Effector memory CD4-positive, alpha-beta T cell (primary cell): ENCODE results near the gene C1orf105.

Source experiments
- DNase-seq, 3 donors: peaks; one replicate each; pipeline ENCODE4 v3.0.0-alpha.2; 2020
- H3K27ac ChIP-seq: 2 replicates; pipeline ENCODE4 v1.7.0; 2013; ENCODE audit warnings: mild to moderate bottlenecking, low read length, moderate library complexity; ENCODE audit not compliant: insufficient read depth, poor library complexity, severe bottlenecking
- H3K27me3 ChIP-seq: replicated peaks from 2 replicates; pipeline ENCODE4 v1.7.0; 2013; ENCODE audit warnings: mild to moderate bottlenecking, low read length; ENCODE audit not compliant: insufficient read depth, control insufficient read depth, poor library complexity, severe bottlenecking
- H3K36me3 ChIP-seq: 2 replicates; pipeline ENCODE4 v1.7.0; 2013; ENCODE audit warnings: mild to moderate bottlenecking, low read length, moderate library complexity; ENCODE audit not compliant: control insufficient read depth, insufficient read depth
- H3K4me1 ChIP-seq: 2 replicates; pipeline ENCODE4 v1.7.0; 2013; ENCODE audit warnings: low read length, mild to moderate bottlenecking; ENCODE audit not compliant: control insufficient read depth, insufficient read depth, poor library complexity, severe bottlenecking
- H3K4me3 ChIP-seq: 2 replicates; pipeline ENCODE4 v1.7.0; 2013; ENCODE audit warnings: low read length, low read depth, mild to moderate bottlenecking; ENCODE audit not compliant: insufficient read depth, poor library complexity, severe bottlenecking
- H3K9me3 ChIP-seq: 2 replicates; pipeline ENCODE4 v1.7.0; 2013; ENCODE audit warnings: mild to moderate bottlenecking, low read length, moderate library complexity; ENCODE audit not compliant: control insufficient read depth

The C1orf105 gene

DNA sequence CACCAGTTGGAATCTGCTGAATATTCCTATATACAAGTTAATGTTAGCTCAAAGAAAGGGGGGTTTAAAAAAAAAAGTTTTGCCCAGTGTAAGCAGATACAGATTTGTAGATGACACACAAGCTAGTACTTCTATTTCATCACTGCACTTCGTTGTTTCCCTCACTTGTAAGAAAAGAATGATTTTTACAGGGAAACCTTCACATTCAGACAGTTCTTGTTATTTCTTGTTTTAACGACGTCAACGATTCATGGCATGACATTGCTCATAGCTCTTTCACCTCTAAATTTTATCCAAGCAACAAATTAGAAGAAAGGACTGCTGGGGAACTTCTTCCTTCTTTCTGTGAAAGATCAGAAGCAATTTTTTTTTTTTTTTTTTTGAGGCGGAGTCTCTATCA is 25.7 kb upstream of the C1orf105 start:
- Histone ChIP-seq H3K4me3 (peak overlapping the region; percentile 19), H3K4me1 (peaks cover 8% of the 10 kb centered on the region), H3K27ac (peak overlapping the region; percentile 56), H3K27me3 (no peaks in the 10 kb centered on the region), H3K36me3 (no peaks in the 10 kb centered on the region), H3K9me3 (no peaks in the 10 kb centered on the region)
- DNase-seq, result no peak

DNA sequence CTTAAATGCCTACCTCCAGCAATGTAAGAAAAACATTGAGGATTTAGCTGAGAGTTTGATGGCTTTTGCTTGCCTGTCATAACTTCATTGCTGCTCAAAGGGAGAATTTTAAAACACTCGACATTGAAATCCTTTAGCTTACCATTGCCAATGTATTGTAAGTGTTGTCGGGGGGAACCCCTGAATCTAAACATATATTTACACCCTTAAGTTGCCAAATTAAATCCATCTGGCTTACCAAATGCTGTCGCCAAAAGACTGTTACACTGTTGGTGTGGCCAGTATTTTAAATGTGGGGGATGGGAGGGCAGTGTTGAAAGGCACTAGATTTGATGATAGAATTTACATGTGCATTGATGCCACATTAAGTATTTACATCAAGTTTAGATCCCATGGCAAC is 24.9 kb upstream of the C1orf105 start:
- H3K36me3 ChIP-seq, result no peaks in the 10 kb centered on the region
- no peaks in the 10 kb centered on the region for H3K9me3 ChIP-seq
- peaks cover 12% of the 10 kb centered on the region for H3K4me1 ChIP-seq
- no peak overlapping the region for H3K4me3 ChIP-seq
- no peaks in the 10 kb centered on the region for H3K27me3 ChIP-seq
- H3K27ac ChIP-seq, result peak overlapping the region; percentile 28
- DNase-seq, result no peak

DNA sequence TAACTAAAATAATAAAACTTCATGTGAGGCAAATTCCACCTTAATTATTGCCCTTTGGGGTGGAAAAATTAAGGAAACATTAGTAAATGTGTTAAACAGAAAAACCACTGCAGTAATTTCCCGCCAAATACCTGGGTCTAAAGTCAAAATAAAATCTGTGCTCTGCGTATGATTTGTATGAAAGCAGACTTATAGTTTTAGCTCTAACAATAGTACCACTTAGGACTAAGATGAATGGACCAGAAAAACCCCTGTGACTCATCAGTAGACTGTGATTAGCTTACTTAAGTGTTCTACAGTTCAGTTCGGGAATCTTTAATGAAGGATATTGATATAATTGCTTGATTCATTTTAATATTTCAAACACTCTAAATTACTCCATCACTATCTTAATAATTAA is 23.3 kb upstream of the C1orf105 start:
- H3K4me3 ChIP-seq, result no peak overlapping the region
- H3K27ac ChIP-seq, result no peak overlapping the region
- no peak for DNase-seq
- H3K9me3 ChIP-seq, result no peaks in the 10 kb centered on the region
- peaks cover 12% of the 10 kb centered on the region for H3K4me1 ChIP-seq
- H3K36me3 ChIP-seq, result no peaks in the 10 kb centered on the region
- H3K27me3 ChIP-seq, result no peaks in the 10 kb centered on the region

DNA sequence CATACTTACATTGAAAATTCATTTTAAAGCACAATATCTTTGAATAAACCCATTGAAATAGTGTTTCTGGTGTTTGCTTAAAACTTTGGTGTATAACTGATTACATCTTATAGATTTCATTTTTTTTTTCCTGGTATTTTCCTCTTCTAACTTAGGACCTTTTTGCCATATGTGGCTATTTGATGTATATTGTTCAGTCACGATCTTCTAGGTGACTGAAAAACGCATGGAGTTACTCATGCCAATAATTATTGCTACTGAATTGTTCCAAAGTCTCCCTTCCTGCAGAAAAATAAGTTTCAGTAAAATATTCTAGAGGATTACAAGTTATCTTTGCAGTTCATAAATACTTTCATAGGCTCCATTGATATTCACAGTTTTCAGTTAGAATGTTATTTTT is 22.9 kb upstream of the C1orf105 start:
- no peaks in the 10 kb centered on the region for H3K27me3 ChIP-seq

DNA sequence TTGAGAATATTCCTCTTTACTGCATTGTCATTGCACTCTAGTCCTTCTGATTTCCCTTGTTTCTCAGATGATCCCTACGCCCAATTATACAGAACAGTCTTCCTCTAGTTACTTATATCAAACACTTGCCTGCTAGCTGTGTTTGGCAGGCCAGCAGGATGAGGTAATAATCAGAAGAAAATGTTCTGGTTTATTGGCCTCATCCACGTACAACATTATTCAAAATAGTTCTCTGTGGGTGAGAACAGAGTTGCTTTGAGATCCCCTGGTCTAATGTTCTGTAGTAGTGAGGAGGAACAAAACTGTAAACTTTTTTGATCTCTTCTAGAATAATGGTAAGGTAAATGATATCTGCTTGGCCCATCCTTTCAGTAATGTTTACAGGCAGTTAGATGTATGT is 22.3 kb upstream of the C1orf105 start:
- H3K27ac ChIP-seq, result no peak overlapping the region
- H3K36me3 ChIP-seq, result no peaks in the 10 kb centered on the region
- H3K9me3 ChIP-seq, result no peaks in the 10 kb centered on the region
- H3K4me3 ChIP-seq, result no peak overlapping the region
- no peaks in the 10 kb centered on the region for H3K27me3 ChIP-seq
- DNase-seq, result no peak
- H3K4me1 ChIP-seq, result peaks cover 12% of the 10 kb centered on the region

More for the DNA sequence above, 22.9 kb upstream of the C1orf105 start:
- no peaks in the 10 kb centered on the region for H3K36me3 ChIP-seq
- H3K27ac ChIP-seq, result no peak overlapping the region
- peaks cover 12% of the 10 kb centered on the region for H3K4me1 ChIP-seq
- H3K9me3 ChIP-seq, result no peaks in the 10 kb centered on the region
- no peak for DNase-seq
- no peak overlapping the region for H3K4me3 ChIP-seq

DNA sequence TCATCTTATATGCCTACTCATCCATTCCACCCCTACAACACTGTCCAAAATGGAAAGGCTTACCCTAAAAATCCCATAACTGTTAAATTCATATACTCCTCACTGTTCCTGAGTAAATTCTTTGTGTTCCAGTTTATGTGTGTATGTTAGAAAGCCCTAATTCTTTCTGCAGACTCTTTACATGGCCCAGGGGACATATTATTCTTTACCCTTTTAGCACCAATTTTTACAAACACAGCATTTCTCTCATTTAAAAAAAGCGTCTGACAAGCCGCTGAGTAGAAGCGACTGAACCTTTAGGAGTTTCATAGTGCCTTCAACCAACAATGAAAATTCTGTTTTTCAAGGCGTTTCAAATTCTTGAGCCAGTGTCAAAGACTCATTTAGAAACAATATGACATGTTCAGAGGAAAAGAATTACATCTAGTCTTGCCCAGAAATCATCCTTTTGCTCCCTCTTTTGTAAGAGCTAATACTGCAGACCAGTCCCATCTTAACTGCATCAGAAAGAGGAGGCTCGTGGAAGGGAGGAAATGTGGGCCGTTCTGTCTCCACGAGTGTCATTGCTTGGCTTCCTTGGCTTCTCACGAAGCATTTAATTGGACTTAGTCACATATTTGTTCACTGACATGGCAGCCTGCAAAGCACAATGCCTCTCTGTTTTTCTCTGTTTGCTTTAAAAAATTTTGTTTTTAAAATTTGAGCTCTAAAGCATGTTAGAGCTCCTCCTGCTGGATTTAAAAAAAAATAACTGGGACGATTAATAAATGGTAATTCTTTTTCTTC is 21.3 kb upstream of the C1orf105 start:
- H3K4me1 ChIP-seq, result peaks cover 12% of the 10 kb centered on the region
- H3K4me3 ChIP-seq, result peak overlapping the region; percentile 38
- H3K27me3 ChIP-seq, result no peaks in the 10 kb centered on the region
- H3K27ac ChIP-seq, result peak overlapping the region; percentile 22
- H3K9me3 ChIP-seq, result no peaks in the 10 kb centered on the region
- no peak for DNase-seq
- no peaks in the 10 kb centered on the region for H3K36me3 ChIP-seq

DNA sequence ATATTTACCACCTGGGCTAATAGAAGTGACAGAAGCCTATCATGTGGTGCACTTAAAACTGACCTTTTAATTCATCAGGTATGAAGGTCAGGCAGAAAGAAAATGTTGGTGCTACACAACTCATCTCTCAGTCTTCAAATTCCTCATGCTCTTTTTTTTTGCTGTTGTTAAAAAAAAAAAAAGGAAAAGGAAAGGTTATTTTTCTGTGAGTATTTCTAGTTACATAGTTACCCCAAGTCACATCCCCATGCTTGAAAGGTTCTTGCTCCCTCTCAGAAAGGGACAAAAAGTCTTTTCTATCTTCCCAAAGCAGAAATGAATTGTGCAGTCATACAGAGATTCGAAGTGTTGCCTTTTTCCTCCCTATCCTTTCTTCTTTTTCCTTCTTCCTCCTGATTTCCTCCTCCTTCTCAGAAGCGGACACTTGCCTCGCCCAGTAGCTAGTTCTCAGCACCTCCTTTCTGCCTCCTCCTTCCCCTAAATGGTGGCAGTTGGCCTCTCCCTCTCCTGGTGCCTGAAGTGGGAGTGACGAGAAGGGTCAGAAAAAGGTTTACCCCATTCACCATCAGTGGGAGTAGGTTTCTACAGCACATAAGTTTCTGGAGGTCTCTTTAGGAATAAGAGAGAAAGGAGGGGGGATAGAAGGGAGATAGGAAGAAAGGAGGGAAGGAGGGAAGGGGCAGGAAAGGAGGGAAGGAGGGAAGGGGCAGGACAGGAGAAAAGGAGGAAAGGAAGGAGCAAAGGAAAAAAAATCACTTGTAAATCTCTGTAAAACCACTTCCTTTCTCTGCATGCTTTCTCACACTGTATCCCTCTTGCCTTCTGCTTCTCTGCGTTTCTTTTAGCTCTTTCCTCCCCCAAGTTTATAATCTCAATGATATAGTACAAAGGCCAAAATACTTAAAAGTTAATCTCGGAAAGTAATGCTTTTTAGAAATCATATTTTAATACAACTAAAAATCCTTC is 20.4 kb upstream of the C1orf105 start:
- no peaks in the 10 kb centered on the region for H3K9me3 ChIP-seq
- H3K27ac ChIP-seq, result peak overlapping the region; percentile 22
- DNase-seq, result no peak
- H3K4me3 ChIP-seq, result no peak overlapping the region
- H3K4me1 ChIP-seq, result peaks cover 7% of the 10 kb centered on the region
- H3K36me3 ChIP-seq, result no peaks in the 10 kb centered on the region
- no peaks in the 10 kb centered on the region for H3K27me3 ChIP-seq

DNA sequence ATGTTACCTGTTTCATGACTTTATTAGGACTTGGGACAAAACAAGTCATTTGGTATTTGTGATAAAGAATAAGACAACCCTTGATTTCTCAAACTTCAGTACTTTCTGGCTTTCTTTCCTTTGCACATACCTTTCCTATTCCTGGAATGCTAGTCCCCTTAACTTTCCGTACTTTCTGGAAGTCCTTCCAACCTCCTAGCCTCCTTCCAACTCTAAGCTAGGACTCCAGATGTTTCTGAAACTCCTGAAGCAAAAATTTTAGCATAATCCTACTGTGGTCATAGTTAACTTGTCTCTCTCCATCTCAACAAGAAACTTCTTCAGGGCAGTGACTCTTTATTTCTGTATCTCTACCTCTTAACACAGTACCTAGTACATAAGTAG is 19.8 kb upstream of the C1orf105 start:
- Histone ChIP-seq H3K36me3 (no peaks in the 10 kb centered on the region), H3K9me3 (no peaks in the 10 kb centered on the region), H3K27me3 (no peaks in the 10 kb centered on the region), H3K4me1 (peaks cover 7% of the 10 kb centered on the region), H3K27ac (no peak overlapping the region), H3K4me3 (no peak overlapping the region)
- no peak for DNase-seq

DNA sequence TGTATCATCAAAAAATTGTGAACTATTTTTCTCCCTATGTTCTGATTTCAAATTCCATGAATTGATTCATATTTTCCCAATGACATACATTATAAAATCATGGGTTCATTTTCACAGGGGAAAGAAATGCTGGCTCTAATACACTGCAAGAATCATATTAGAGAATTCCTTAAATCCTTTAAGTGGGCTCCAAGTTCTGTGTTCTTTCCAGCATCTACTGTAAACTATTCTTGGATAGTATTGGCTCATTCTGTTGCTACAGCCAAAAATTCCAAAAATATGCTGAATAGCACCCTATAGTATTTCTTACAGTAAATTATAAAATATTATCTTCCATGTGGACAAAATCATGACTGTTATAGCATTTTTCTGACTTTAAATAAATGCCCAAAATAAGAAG is 19.0 kb upstream of the C1orf105 start:
- H3K27me3 ChIP-seq, result no peaks in the 10 kb centered on the region
- H3K9me3 ChIP-seq, result no peaks in the 10 kb centered on the region
- H3K36me3 ChIP-seq, result no peaks in the 10 kb centered on the region
- H3K27ac ChIP-seq, result no peak overlapping the region
- H3K4me3 ChIP-seq, result no peak overlapping the region
- peaks cover 7% of the 10 kb centered on the region for H3K4me1 ChIP-seq
- no peak for DNase-seq

DNA sequence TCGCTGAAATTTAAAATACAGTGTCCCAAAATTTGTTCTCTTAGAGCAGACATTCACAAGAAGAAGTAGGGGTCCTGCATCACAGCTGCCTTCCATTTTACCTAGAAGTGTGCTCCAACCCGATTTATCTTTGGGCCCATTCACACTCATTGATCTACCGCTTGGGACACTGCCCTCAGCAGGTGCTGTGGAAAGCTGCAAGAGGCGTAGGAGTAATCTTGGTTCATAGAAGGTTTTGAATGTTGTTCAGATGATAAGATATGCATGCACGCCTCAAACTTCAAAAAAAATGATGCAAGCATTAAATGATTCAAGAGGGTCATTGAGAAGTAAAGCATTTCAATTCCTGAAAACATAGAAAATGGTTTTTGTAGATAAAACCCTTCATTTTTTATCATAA is 18.6 kb upstream of the C1orf105 start:
- Histone ChIP-seq H3K4me1 (peaks cover 7% of the 10 kb centered on the region), H3K36me3 (no peaks in the 10 kb centered on the region), H3K27me3 (no peaks in the 10 kb centered on the region), H3K27ac (no peak overlapping the region), H3K4me3 (no peak overlapping the region), H3K9me3 (no peaks in the 10 kb centered on the region)
- DNase-seq, result no peak
